K562 (cell line): ENCODE results near the gene LYPD6B. TPM values are rescaled to one million over a fixed set of nuclear protein-coding genes. Genes with fewer than 3 reads are reported as not detected.

Experiments
- CGGBP1 ChIP-seq: fragments of 250-450 bp; sonication (Bioruptor Pico); IDR thresholded peaks from 2 replicates; pipeline ENCODE4 v1.9.0; 2021; ENCODE audit warnings: mild to moderate bottlenecking
- KLF6 ChIP-seq: fragments of 250-450 bp; sonication (Bioruptor Pico); IDR thresholded peaks from 2 replicates; pipeline ENCODE4 v1.4.0; 2020; ENCODE audit warnings: mild to moderate bottlenecking, moderate library complexity, borderline replicate concordance
- RAD21 ChIP-seq, 2 experiments: fragments of 250-450 bp in 1 of 2; fragments of 450-650 bp in 1 of 2; sonication (Bioruptor Pico) in 1 of 2; formaldehyde crosslinking in 1 of 2; IDR thresholded peaks in 1 of 2; conservative IDR thresholded peaks in 1 of 2; 2 replicates each; pipeline versions ENCODE4 v1.4.0 to v1.8.0; 2020 to 2022; ENCODE audit warnings: mild to moderate bottlenecking in 2 of 2, moderate library complexity in 1 of 2
- SIN3B ChIP-seq: fragments of 450-650 bp; IDR thresholded peaks from 2 replicates; pipeline ENCODE4 v1.6.1; 2017; ENCODE audit warnings: low read depth, mild to moderate bottlenecking, moderate library complexity
- SMAD4 ChIP-seq: fragments of 250-450 bp; sonication (Bioruptor Pico); conservative IDR thresholded peaks from 2 replicates; pipeline ENCODE4 v1.8.0; 2021; ENCODE audit warnings: inconsistent platforms, mild to moderate bottlenecking, moderate library complexity
- SRF ChIP-seq, 2 experiments: fragments of 250-450, 450-650 bp in 1 of 2; sonication (Bioruptor Pico) in 1 of 2; sonication (generic) in 1 of 2; formaldehyde crosslinking; IDR thresholded peaks; 2 replicates each; pipeline versions ENCODE4 v1.5.0 to v1.5.1; 2020 to 2022; ENCODE audit warnings: mild to moderate bottlenecking in 1 of 2, missing genetic modification reagents in 1 of 2
- ZNF592 ChIP-seq: fragments of 450-650 bp; IDR thresholded peaks from 2 replicates; pipeline ENCODE4 v1.6.1; 2017; ENCODE audit warnings: antibody characterized with exemption, mild to moderate bottlenecking
- ZNF77 ChIP-seq: fragments of 250-450 bp; sonication (Bioruptor Pico); IDR thresholded peaks from 2 replicates; pipeline ENCODE4 v1.5.0; 2020
- polyA plus RNA-seq, 8 experiments: library from polyadenylated mRNA; depleted of rRNA in 4 of 8; stranded (reverse) in 5 of 8; unstranded in 3 of 8; fragments of >200 nt; fragmentation: Nextera tagmentation in 2 of 8; fragmentation: Illumina TruSeq in 1 of 8; extraction: Ambion mirVana in 2 of 8; extraction: Trizol in 1 of 8; gene quantifications; 2 replicates each; pipeline versions ENCODE4 v1.2.1 to v1.2.3, GENCODE V29; 2011 to 2014; ENCODE audit warnings: inconsistent platforms in 1 of 8, missing spikeins in 1 of 8
- total RNA-seq, 7 experiments: library from RNA; depleted of rRNA in 6 of 7; stranded (reverse); fragments of >200 nt in 6 of 7; fragmentation: Illumina TruSeq in 2 of 7; extraction: Trizol in 2 of 7; gene quantifications; 2 replicates each; pipeline versions ENCODE4 v1.2.1 to v1.2.3, GENCODE V29; 2011 to 2021; ENCODE audit warnings: low replicate concordance in 1 of 7

LYPD6B gene
- total and polyA plus RNA-seq, 9 of the 15 experiments (the other 6 are each of a cell fraction or from before 2014, with no cell fraction given): not detected

GRCh38 chr2:149080099-149080498, 41.6 kb downstream of the LYPD6B start (continued):
- TF ChIP-seq ZNF592 (no peak), ZNF77 (no peak), CGGBP1 (CRISPR knock-in tag) (no peak), KLF6 (no peak), SIN3B (no peak), SRF (CRISPR knock-in tag; IDR thresholded peaks at IDR 0.05) (no peak), RAD21 (CRISPR knock-in tag; conservative IDR thresholded peaks at IDR 0.05 in 1 of 2, IDR thresholded peaks at IDR 0.05 in 1 of 2) (no peak), SMAD4 (CRISPR knock-in tag) (no peak)
